RPMI7951 (cell line): Measurements from ENCODE around the gene MYH1. TPM values are rescaled to one million over a fixed set of nuclear protein-coding genes. Genes with fewer than 3 reads are reported as not detected.

Source experiments
- DNase-seq: peaks from one replicate; pipeline ENCODE4 v3.0.0-alpha.2; 2012; ENCODE audit warnings: low read depth
- total RNA-seq: library from RNA; depleted of rRNA; stranded (reverse); fragments of >200 nt; shearing (Covaris generic); gene quantifications from 2 replicates; pipeline ENCODE4 v1.2.3, GENCODE V29; 2014; rRNA removed

The MYH1 gene
- total RNA-seq, 1 experiment from 2014 or later = not detected

DNA sequence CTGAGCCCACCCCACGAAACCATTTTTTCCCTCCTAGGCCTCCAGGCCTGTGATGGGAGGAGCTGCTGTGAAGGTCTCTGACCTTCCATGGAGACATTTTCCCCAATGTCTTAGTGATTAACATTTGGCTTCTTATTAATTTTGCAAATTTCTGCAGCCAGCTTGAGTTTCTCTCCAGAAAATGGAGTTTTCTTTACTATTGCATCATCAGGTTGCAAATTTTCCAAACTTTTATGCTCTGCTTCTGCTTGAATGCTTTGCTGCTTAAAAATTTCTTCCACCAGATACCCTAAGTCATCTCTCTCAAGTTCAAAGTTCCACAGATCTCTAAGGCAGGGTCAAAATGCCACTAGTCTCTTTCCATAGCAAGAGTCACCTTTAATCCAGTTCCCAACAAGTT is 36.1 kb downstream of the MYH1 start:
- no peak for DNase-seq

DNA sequence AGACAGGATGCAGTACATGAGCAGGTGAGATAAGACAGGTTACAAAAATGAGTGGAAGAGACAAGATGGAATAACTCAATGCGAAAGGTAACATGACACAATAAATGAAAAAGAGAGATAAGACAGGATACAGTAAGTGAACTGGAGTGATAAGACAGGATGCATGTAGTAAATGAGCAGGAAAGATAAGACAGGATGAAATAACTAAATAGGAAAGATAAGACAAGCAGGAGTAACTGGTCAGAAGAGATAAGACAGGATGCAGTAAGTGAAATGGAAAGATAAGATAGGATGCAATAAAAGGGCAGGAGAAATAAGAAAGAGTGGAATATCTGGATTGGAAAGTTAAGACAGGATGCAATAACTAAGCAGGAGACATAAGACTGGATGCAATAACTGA is 40.6 kb downstream of the MYH1 start:
- DNase-seq = no peak

DNA sequence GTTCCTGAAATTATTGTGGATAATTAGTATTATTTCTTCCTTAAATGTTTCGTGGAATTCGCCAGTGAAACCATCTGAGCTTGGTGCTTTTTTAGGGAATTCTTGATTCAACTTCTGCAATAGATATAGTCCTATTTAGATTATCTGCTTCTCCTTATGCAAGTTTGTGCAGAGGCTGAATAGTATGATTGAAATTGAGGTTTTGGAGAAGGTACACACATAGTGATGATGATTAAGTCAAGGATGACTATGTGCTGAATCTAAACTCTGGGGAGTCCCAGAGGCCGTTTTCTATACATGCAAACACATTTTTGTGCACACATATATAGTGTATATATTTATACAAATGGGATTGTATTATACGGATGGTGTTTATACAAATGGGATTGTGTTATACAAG is 43.8 kb downstream of the MYH1 start:
- DNase-seq = no peak

DNA sequence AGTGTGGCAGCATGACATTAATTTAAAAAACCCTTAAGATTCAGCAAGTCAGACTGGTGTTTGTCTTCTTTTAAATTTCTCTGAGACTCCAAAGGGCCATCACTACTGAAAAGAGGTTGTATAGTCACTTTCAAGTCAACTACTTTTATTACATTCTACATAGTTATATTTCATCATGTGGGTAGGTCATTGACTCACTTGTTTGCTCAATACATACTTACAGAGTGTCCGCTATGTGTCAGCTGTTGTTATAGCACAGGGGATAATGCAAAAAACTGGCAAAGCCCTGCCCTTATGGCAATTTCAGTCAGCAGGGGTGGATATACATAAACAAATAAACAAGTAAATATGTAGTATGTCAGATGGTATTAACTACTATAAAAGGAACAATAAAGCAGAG is 46.5 kb downstream of the MYH1 start:
- DNase-seq = no peak

DNA sequence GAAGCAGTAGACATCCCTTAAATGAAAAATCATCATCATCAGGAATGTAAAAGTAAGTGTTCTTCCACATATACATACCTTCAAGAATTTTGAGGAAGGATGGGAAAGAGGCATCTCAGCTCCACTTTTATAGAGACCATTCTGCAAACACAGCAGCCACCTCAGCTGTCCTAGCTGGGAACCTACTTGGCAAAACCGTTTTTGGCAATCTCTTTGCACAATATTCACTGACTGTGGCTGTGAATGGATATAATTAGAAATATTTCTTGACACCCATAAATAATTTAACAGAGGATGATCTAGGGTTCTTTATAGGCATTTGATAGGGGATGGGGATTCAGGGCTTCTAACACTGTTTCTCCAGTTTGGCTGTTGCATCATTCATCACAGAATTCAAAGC is 48.9 kb downstream of the MYH1 start, which contains the start of gene MYH4:
Gene MYH4, minus strand, starts transcription at position 101 of the 400 bp plus-strand sequence. CDS start 2,814 bp downstream, outside the sequence.
- DNase-seq = no peak

DNA sequence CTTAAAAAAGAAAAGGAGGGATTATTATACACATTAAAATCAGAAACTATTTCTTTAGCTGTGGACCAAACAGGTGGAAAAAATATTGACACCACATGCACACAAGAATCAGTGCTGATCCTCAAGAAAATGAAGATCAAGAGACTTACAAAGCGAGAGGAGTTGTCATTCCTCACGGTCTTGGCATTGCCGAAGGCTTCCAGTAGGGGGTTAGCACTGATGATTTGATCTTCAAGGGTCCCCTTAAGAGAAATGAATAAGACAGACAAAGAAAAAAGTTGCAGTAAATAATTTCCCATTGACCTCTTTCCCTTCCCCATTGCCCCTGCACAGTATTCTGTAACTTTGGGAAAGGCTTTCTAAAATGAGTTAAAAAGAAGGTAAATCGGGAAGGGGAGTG is 54.9 kb downstream of the MYH1 start:
- no peak for DNase-seq

DNA sequence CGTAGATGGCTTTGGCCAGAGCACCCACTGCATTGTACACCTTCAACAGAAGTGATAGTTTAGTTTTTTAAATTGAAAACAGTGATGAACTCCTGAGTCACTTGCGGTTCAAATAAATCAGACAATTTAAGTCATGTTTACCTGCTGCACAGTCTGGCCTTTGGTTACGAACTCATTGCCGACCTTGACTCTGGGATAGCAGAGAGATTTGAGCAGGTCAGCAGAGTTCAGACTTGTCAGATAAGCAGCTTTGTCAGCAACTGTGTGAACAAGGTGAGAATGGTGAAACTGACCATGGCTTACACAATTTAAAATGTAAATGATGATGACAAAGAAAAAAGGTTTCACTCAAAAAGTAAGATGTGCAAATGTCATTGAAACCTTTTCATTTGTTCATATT is 58.3 kb downstream of the MYH1 start:
- no peak for DNase-seq

DNA sequence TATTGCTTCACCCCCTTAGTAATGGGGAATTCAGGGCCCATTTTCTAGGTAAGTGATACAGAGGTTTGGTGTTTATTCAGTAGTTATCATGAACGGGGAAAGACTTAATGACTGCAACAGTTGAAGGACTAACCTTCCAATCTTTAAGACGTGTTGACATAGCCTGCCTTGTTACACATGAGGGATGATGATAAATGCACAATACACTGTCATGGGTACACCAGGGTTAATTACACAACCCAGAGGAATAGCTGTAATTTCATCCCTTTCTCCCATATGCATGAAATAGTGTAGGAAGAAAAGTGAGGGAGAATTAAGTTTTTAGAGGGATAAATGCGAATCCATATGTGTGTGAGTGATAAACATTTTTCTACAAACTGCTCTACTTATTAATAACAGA is 59.6 kb downstream of the MYH1 start:
- DNase-seq = no peak

DNA sequence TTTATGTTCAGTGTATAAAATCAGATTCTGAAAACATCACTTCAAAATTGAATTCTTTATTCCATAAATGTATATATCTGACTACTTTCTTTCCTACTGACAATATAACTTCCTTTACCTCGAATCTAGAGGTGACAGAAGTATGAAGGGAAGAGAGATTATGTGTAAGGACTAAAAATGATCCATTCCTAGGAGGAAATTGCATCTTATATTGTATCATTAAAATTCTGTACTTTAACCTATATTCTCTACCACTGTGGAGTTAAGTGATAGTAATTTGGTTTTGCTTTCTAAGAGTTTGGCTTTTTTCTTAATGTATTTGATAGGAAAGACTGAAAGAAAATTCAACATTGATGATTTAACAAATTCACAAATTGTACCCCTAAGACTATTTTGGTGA is 60.4 kb downstream of the MYH1 start:
- no peak for DNase-seq

DNA sequence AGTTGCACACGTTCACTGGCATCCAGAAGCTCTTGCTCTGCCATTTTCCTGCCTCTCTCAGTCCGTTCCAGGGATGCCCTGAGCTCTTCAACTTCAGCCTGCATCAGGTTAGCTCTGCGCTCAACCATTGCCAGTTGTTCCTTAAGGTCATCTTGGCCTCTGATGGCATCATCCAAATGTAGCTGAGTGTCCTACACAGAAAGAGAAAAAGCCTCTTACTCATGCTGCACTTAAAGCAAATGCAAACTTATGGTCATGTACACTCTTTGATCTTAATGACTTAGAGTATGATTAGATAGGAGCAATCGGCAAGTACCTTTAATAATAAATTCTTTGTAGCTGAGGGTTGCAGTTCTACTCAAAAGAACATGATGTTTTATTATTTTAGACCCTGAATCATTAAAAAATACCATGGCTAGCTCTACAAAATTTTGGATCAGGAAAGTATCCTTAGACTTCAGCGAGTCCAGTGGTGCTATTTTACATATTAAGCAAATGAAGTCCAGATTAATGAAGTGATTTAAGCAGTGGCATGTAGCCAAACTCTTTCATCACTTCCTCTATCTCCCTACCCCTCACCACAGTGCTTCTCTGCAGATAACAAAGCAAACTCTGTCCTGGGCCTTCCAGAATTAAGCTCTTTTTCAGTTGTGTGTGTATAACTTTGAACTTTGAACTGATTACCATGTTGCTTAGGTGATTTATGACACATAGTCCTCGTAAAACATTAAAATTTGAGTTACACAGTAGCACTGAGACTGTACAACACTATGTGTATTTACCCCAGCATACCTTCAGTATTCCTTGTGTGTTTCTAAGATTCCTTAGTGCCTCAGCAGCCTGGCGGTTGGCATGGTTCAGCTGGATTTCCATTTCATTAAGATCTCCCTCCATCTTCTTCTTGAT is 71.1 kb downstream of the MYH1 start:
- no peak for DNase-seq

Other genes starting within 250 kb of the MYH1 start
- gene MYH13, start 145.5 kb downstream of the MYH1 start, total RNA-seq = under 0.01 TPM in 1 of 2 replicates, not detected in the other
- not detected in 2 replicates for gene MYH8, start 96.6 kb downstream of the MYH1 start, total RNA-seq
- gene MYH4, start 49.0 kb downstream of the MYH1 start, total RNA-seq = not detected in 2 replicates
- not detected in 2 replicates for gene MYH2, start 31.1 kb upstream of the MYH1 start, total RNA-seq
- 0.12 and 3.8 TPM in 2 replicates for gene MYH3, start 138.8 kb upstream of the MYH1 start, total RNA-seq
- gene SCO1, start 179.0 kb upstream of the MYH1 start, total RNA-seq = 19.1 and 25.7 TPM in 2 replicates
- gene ADPRM, start 179.1 kb upstream of the MYH1 start, total RNA-seq = 6.0 and 8.9 TPM in 2 replicates
- 0.98 and 4.2 TPM in 2 replicates for gene TMEM220, start 211.5 kb upstream of the MYH1 start, total RNA-seq